Uterus (tissue), 4 donors: ENCODE results near the gene SEC22A. TPM values are rescaled to one million over a fixed set of nuclear protein-coding genes. Genes with fewer than 3 reads are reported as not detected.

ENCODE experiments used
- DNase-seq, 2 donors: peaks; one replicate each; pipeline ENCODE4 v3.0.0-alpha.2; 2019 to 2020
- H3K27ac ChIP-seq, 2 donors: fragments of 200-600 bp; sonication (generic); 1 replicate in 1 of 2; 2 replicates in 1 of 2; pipeline ENCODE4 v1.5.1; 2016 to 2018
- H3K27me3 ChIP-seq, 2 donors: fragments of 200-600 bp; sonication (generic); one replicate each; pipeline ENCODE4 v1.5.1; 2018 to 2019; ENCODE audit warnings: control low read depth in 1 of 2
- H3K36me3 ChIP-seq, 2 donors: fragments of 200-600 bp; sonication (generic); one replicate each; pipeline ENCODE4 v1.5.1; 2019; ENCODE audit warnings: control low read depth in 1 of 2
- H3K4me1 ChIP-seq, 2 donors: fragments of 200-600 bp; sonication (generic); one replicate each; pipeline ENCODE4 v1.5.1; 2018 to 2019; ENCODE audit warnings: control low read depth in 1 of 2
- H3K4me3 ChIP-seq, 2 donors: fragments of 200-600 bp; sonication (generic); 1 replicate in 1 of 2; 2 replicates in 1 of 2; pipeline ENCODE4 v1.5.1; 2018 to 2019; ENCODE audit warnings: mild to moderate bottlenecking in 1 of 2
- H3K9me3 ChIP-seq, 2 donors: fragments of 200-600 bp; sonication (generic); one replicate each; pipeline ENCODE4 v1.5.1; 2019; ENCODE audit warnings: control low read depth in 1 of 2
- POLR2A ChIP-seq, 2 donors: fragments of 450-650 bp; IDR thresholded peaks; one replicate each; pipeline ENCODE4 v1.6.1; 2016; ENCODE audit warnings: antibody characterized with exemption in 2 of 2, mild to moderate bottlenecking in 1 of 2, moderate library complexity in 1 of 2
- intact Hi-C: fragments of 100-400 bp; cut with DNase I; formaldehyde crosslinking; loops from one replicate; pipeline ENCODE4 v1.15.1; 2023; ENCODE audit warnings: low total_unique reads
- total RNA-seq, 4 donors: library from RNA; depleted of rRNA in 3 of 4; stranded (reverse); fragments of >200 nt in 3 of 4; gene quantifications; one replicate each; pipeline versions ENCODE4 v1.1.0 to v1.2.4, GENCODE V29; 2014 to 2023
- TF ChIP-seq, protein P1 (sequence below), 4 experiments: fragments of 200-600 bp in 2 of 4; fragments of 450-650 bp in 2 of 4; sonication (generic) in 2 of 4; IDR thresholded peaks; one replicate each; pipeline ENCODE4 v1.5.1; 2016 to 2019; ENCODE audit warnings: antibody characterized with exemption in 4 of 4, mild to moderate bottlenecking in 2 of 4, moderate library complexity in 1 of 4
- donor health status: DM: yes; HTN: yes; CAD: no.

SEC22A gene
- total RNA-seq, 4 donors from 2014 or later: 14.9 to 103 (median 35.6) TPM

DNA sequence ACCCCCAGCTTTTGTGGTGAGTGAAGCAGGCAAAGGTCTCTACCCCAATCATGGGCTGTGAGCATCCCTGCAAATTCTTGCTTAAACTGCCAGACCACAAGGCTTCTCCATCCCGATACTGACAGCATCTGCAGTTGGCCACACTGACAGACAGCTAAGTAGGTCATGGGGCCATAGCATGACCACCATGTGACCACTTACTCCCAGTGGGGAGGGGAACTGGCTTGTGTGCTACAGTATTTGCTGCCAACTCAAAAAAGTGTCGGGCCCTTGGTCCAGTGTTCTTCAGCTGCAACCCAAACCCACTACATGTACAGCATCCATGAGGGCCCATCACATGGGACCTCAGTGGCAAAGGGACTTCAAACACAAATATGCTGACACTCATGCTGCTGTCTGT, 103.4 kb downstream of the SEC22A start:
- no peak overlapping the region for H3K27ac ChIP-seq
- intact Hi-C loops: no loop called here
- H3K9me3 ChIP-seq: no peaks in the 10 kb centered on the region
- H3K4me1 ChIP-seq: no peaks in the 10 kb centered on the region
- H3K36me3 ChIP-seq: no peaks in the 10 kb centered on the region
- no peak for DNase-seq
- H3K27me3 ChIP-seq: no peaks in the 10 kb centered on the region
- H3K4me3 ChIP-seq: no peak overlapping the region
- no peak for TF ChIP-seq POLR2A (IDR thresholded peaks at IDR 0.05)
- TF ChIP-seq, protein P1, sequence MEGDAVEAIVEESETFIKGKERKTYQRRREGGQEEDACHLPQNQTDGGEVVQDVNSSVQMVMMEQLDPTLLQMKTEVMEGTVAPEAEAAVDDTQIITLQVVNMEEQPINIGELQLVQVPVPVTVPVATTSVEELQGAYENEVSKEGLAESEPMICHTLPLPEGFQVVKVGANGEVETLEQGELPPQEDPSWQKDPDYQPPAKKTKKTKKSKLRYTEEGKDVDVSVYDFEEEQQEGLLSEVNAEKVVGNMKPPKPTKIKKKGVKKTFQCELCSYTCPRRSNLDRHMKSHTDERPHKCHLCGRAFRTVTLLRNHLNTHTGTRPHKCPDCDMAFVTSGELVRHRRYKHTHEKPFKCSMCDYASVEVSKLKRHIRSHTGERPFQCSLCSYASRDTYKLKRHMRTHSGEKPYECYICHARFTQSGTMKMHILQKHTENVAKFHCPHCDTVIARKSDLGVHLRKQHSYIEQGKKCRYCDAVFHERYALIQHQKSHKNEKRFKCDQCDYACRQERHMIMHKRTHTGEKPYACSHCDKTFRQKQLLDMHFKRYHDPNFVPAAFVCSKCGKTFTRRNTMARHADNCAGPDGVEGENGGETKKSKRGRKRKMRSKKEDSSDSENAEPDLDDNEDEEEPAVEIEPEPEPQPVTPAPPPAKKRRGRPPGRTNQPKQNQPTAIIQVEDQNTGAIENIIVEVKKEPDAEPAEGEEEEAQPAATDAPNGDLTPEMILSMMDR (IDR thresholded peaks at IDR 0.05): no peak

DNA sequence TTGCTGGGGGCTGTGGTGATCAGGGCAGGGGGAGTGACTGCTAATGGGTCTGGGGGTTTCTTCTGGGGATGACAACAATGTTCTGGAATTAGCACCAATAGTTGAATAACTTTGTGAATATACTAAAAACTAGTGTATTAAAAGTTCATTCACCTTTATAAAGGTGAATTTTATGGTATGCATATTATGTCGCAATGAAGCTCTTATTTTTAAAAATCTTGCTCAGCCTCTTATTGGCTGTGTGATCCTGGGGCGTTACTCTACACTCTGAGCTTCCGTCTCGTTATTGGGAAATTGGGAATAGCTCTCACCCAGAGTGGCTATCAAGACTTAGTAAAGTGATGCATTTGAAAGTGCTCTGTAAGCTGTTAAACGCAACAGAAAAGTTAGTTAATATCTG, 105.3 kb downstream of the SEC22A start:
- intact Hi-C loops: no loop called here
- Histone ChIP-seq H3K9me3 (no peaks in the 10 kb centered on the region), H3K4me3 (no peak overlapping the region), H3K36me3 (no peaks in the 10 kb centered on the region), H3K27me3 (no peaks in the 10 kb centered on the region), H3K27ac (no peak overlapping the region), H3K4me1 (no peaks in the 10 kb centered on the region)
- no peak for DNase-seq
- TF ChIP-seq, protein P1 (IDR thresholded peaks at IDR 0.05): no peak
- TF ChIP-seq POLR2A (IDR thresholded peaks at IDR 0.05): no peak

DNA sequence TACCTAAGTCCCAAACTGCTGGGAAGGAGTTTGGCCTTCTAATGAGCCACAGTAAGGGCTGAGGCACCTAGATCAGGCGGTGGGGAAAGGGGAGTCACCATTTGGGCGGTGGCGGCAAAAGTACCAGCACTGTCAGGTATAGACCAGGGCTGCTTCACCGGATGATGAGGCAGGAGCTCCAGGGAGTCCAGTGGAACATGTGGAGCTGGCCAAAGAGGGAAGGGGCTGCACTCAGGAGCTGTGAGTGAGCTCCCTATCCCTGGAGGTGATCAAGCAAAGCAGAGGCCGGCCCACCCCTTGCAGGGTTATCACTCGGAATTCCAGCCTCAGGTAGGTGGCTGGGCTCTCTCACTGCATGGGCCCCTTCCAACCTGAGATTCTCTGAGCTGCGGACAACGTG, 108.4 kb downstream of the SEC22A start:
- DNase-seq: no peak
- Histone ChIP-seq H3K36me3 (no peaks in the 10 kb centered on the region), H3K9me3 (no peaks in the 10 kb centered on the region), H3K4me1 (no peaks in the 10 kb centered on the region), H3K4me3 (no peak overlapping the region), H3K27me3 (no peaks in the 10 kb centered on the region), H3K27ac (no peak overlapping the region)
- TF ChIP-seq, protein P1 (IDR thresholded peaks at IDR 0.05): no peak
- no peak for TF ChIP-seq POLR2A (IDR thresholded peaks at IDR 0.05)
- intact Hi-C loops: no loop called here

DNA sequence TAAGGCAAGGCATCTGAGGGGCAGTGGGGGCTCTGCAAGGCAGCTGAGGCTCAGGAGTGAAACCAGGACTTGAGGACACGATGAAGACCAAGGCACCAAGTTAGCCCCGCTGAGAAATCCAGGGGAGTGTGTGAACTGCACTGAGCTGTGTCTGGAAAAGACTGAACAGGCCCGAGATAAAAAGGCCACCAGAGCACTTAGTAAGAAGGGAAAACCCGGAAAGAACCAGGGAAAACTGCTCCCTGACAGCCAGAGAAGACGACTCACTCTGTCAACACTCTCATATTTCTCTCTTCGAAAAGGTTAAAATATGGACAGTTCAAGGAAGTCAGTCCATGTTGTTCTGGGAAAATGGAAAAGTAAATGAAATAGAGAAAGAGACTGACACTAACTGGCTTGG, 109.0 kb downstream of the SEC22A start:
- TF ChIP-seq, protein P1 (IDR thresholded peaks at IDR 0.05): no peak
- no peak for TF ChIP-seq POLR2A (IDR thresholded peaks at IDR 0.05)
- Histone ChIP-seq H3K4me1 (no peaks in the 10 kb centered on the region), H3K27me3 (no peaks in the 10 kb centered on the region), H3K27ac (no peak overlapping the region), H3K9me3 (no peaks in the 10 kb centered on the region), H3K36me3 (no peaks in the 10 kb centered on the region), H3K4me3 (no peak overlapping the region)
- intact Hi-C loops: no loop called here
- DNase-seq: no peak

DNA sequence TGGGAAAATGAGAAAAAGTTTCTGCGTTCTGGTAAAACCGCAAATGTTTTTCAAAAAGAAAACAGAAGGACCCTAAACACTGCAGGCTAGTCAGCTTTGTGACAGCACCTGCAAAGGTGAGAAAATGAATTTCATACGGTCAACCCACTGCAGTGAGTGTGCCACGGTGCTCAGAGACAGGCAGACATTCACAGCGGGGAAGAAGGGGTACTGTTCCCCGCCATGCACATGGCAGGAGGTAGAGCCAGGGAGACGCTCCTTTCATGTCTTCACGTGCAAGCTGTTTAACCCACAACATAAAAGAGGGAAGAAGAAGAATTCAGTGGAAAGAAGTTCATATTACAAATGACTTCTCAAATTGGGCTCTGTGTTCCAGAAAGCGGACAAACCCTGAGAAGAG, 109.5 kb downstream of the SEC22A start:
- Histone ChIP-seq H3K27ac (no peak overlapping the region), H3K4me1 (no peaks in the 10 kb centered on the region), H3K36me3 (no peaks in the 10 kb centered on the region), H3K4me3 (no peak overlapping the region), H3K9me3 (no peaks in the 10 kb centered on the region), H3K27me3 (no peaks in the 10 kb centered on the region)
- intact Hi-C loops: no loop called here
- no peak for TF ChIP-seq POLR2A (IDR thresholded peaks at IDR 0.05)
- DNase-seq: no peak
